Measurements from ENCODE around the gene CATSPERE.
"Not testable (repeated sequence)": the region's sequence is repeated elsewhere in the genome, so short reads cannot be mapped to it uniquely, and the experiment has no call there.

The CATSPERE gene

DNA sequence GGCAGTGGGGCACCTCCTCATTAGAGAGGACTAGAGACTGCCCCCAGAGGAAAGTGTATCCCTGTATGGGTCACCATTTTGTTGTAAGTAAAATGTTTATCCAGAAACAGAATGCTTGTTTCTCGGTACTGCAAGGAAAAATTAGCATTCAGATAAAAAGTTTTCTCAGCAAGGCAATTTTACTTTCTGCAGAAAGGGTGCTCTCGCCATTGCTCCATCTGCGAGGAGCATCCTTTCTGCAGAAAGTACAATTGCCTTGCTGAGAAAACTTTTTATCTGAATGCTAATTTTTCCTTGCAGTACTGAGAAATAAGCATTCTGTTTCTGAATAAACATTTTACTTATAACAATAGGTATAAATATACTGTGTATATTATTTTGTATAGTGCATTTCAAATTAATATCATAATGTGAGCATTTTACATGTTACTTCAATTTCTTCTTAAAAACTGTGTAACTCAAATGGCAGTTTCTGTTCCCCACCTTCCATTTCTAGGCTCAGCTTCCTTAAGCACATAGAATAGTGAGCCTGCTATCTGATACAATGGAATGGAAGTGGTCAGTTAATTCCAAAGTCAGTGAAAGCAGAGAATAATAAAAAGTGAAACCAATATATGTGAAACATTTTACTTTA lies 115.3 kb downstream of the CATSPERE start:
- ATAC-seq, result no peak
- TF ChIP-seq ZC3H10 (CRISPR knock-in tag; IDR thresholded peaks at IDR 0.05) (0 out of 2 replicates have a peak, but pooled peaks have one; percentile 44), CSDC2 (CRISPR knock-in tag; IDR thresholded peaks at IDR 0.05) (no peak)

DNA sequence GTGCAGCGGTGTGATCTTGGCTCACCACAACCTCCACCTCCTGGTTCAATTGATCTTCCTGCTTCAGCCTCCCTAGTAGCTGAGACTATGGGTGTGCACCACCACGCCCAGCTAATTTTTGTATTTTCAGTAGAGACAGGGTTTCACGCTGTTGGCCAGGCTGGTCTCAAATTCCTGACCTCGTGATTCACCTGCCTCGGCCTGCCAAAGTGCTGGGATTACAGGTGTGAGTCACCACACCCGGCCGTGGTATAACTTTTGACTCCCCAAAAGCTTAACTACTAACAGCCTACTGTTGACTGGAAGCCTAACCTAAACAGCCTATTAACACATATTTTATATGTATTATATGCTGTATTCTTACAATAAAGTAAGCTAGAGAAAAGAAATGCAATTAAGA lies 117.1 kb downstream of the CATSPERE start:
- ATAC-seq, result not testable (repeated sequence)

DNA sequence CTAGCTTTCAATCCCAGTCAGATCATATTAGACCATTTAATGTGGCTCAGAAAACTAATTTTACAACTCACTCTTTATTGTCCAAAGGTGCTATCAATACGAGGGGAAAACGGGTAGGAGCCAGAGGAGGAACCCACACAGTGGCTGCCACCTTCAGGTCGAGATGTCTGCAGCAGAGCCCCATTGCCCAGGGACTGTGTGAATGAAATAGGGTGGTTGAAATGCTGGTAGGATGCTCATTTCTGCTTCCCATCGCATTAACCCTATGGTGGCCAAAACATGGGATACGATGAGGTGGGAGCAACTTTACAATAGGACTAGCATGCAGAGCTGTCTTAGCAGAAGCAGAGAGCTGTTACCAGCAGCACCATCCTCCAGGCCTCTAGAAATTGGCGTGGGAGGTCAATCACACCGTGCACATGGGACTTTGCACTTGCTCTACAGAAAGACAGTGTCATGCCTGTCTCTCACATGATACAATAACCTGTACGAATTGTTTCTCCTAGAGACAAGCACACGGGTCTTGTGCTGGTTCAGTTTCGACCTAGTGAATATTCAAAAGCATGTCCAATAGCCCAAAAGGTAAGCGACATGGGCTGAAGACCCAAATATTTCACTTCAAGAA lies 122.4 kb downstream of the CATSPERE start:
- ATAC-seq, result no peak
- no peak for TF ChIP-seq CSDC2 (CRISPR knock-in tag; IDR thresholded peaks at IDR 0.05)
- no peak for TF ChIP-seq TOX (CRISPR knock-in tag; IDR thresholded peaks at IDR 0.05; ENCODE audit: borderline replicate concordance)
- TF ChIP-seq, protein P1, sequence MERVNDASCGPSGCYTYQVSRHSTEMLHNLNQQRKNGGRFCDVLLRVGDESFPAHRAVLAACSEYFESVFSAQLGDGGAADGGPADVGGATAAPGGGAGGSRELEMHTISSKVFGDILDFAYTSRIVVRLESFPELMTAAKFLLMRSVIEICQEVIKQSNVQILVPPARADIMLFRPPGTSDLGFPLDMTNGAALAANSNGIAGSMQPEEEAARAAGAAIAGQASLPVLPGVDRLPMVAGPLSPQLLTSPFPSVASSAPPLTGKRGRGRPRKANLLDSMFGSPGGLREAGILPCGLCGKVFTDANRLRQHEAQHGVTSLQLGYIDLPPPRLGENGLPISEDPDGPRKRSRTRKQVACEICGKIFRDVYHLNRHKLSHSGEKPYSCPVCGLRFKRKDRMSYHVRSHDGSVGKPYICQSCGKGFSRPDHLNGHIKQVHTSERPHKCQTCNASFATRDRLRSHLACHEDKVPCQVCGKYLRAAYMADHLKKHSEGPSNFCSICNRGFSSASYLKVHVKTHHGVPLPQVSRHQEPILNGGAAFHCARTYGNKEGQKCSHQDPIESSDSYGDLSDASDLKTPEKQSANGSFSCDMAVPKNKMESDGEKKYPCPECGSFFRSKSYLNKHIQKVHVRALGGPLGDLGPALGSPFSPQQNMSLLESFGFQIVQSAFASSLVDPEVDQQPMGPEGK (CRISPR knock-in tag; IDR thresholded peaks at IDR 0.05; ENCODE audit: borderline replicate concordance), result no peak
- no peak for TF ChIP-seq TCF4 (CRISPR knock-in tag; IDR thresholded peaks at IDR 0.05; ENCODE audit: borderline replicate concordance)
- no peak for TF ChIP-seq PPARA (CRISPR knock-in tag; IDR thresholded peaks at IDR 0.05; ENCODE audit: borderline replicate concordance)
- TF ChIP-seq, protein P2, sequence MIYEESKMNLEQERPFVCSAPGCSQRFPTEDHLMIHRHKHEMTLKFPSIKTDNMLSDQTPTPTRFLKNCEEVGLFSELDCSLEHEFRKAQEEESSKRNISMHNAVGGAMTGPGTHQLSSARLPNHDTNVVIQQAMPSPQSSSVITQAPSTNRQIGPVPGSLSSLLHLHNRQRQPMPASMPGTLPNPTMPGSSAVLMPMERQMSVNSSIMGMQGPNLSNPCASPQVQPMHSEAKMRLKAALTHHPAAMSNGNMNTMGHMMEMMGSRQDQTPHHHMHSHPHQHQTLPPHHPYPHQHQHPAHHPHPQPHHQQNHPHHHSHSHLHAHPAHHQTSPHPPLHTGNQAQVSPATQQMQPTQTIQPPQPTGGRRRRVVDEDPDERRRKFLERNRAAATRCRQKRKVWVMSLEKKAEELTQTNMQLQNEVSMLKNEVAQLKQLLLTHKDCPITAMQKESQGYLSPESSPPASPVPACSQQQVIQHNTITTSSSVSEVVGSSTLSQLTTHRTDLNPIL (CRISPR knock-in tag; IDR thresholded peaks at IDR 0.05; ENCODE audit: low read depth), result no peak
- TF ChIP-seq OSR1 (CRISPR knock-in tag; IDR thresholded peaks at IDR 0.05), result no peak
- TF ChIP-seq RARB (CRISPR knock-in tag; IDR thresholded peaks at IDR 0.05), result no peak
- TF ChIP-seq GLIS3 (CRISPR knock-in tag; IDR thresholded peaks at IDR 0.05), result no peak

DNA sequence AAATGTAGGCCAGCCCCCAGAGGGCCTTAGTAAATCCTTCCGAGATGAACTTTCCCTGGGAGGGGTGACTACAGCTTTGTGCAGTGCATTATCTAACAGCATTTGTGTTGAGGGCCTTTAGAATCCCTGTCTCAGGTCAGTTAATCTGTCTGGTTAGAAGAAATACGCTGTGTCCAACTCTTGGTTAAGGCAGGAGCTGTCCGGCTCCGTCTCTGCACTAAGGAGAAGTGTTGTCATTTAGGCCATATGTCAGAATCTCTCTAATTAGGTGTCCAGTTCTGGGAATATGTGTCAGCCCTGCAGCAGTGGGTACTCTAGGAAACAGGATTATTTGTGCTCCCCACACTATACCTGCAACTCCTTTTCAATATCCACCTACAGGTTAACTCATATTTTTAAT lies 124.8 kb downstream of the CATSPERE start:
- ATAC-seq, result no peak
- TF ChIP-seq, protein P3, sequence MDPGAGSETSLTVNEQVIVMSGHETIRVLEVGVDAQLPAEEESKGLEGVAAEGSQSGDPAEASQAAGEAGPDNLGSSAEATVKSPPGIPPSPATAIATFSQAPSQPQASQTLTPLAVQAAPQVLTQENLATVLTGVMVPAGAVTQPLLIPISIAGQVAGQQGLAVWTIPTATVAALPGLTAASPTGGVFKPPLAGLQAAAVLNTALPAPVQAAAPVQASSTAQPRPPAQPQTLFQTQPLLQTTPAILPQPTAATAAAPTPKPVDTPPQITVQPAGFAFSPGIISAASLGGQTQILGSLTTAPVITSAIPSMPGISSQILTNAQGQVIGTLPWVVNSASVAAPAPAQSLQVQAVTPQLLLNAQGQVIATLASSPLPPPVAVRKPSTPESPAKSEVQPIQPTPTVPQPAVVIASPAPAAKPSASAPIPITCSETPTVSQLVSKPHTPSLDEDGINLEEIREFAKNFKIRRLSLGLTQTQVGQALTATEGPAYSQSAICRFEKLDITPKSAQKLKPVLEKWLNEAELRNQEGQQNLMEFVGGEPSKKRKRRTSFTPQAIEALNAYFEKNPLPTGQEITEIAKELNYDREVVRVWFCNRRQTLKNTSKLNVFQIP (CRISPR knock-in tag; IDR thresholded peaks at IDR 0.05; ENCODE audit: borderline replicate concordance, low read depth), result no peak
- TF ChIP-seq ZNF565 (CRISPR knock-in tag; conservative IDR thresholded peaks at IDR 0.05; ENCODE audit: low read depth) (no peak), OSR1 (CRISPR knock-in tag; IDR thresholded peaks at IDR 0.05) (no peak), CSDC2 (CRISPR knock-in tag; IDR thresholded peaks at IDR 0.05) (no peak), ARNTL (CRISPR knock-in tag; IDR thresholded peaks at IDR 0.05; ENCODE audit: borderline replicate concordance, low read depth) (no peak), RARB (CRISPR knock-in tag; IDR thresholded peaks at IDR 0.05) (no peak), ZFP3 (CRISPR knock-in tag; IDR thresholded peaks at IDR 0.05) (no peak), TCF4 (CRISPR knock-in tag; IDR thresholded peaks at IDR 0.05; ENCODE audit: borderline replicate concordance) (no peak), ZC3H10 (CRISPR knock-in tag; IDR thresholded peaks at IDR 0.05) (no peak), GLIS3 (CRISPR knock-in tag; IDR thresholded peaks at IDR 0.05) (no peak), PPARA (CRISPR knock-in tag; IDR thresholded peaks at IDR 0.05; ENCODE audit: borderline replicate concordance) (no peak), ESRRG (CRISPR knock-in tag; IDR thresholded peaks at IDR 0.05) (no peak), SNAI2 (CRISPR knock-in tag; IDR thresholded peaks at IDR 0.05) (no peak), ZFP30 (CRISPR knock-in tag; IDR thresholded peaks at IDR 0.05) (no peak), ZNF8 (CRISPR knock-in tag; IDR thresholded peaks at IDR 0.05) (no peak)
- TF ChIP-seq, protein P2 (CRISPR knock-in tag; IDR thresholded peaks at IDR 0.05; ENCODE audit: low read depth), result no peak
- TF ChIP-seq, protein P1 (CRISPR knock-in tag; IDR thresholded peaks at IDR 0.05; ENCODE audit: borderline replicate concordance), result no peak
- TF ChIP-seq, protein P4, sequence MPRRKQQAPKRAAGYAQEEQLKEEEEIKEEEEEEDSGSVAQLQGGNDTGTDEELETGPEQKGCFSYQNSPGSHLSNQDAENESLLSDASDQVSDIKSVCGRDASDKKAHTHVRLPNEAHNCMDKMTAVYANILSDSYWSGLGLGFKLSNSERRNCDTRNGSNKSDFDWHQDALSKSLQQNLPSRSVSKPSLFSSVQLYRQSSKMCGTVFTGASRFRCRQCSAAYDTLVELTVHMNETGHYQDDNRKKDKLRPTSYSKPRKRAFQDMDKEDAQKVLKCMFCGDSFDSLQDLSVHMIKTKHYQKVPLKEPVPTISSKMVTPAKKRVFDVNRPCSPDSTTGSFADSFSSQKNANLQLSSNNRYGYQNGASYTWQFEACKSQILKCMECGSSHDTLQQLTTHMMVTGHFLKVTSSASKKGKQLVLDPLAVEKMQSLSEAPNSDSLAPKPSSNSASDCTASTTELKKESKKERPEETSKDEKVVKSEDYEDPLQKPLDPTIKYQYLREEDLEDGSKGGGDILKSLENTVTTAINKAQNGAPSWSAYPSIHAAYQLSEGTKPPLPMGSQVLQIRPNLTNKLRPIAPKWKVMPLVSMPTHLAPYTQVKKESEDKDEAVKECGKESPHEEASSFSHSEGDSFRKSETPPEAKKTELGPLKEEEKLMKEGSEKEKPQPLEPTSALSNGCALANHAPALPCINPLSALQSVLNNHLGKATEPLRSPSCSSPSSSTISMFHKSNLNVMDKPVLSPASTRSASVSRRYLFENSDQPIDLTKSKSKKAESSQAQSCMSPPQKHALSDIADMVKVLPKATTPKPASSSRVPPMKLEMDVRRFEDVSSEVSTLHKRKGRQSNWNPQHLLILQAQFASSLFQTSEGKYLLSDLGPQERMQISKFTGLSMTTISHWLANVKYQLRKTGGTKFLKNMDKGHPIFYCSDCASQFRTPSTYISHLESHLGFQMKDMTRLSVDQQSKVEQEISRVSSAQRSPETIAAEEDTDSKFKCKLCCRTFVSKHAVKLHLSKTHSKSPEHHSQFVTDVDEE (CRISPR knock-in tag; IDR thresholded peaks at IDR 0.05), result no peak

All from SK-N-SH treated with all-trans-retinoic acid at 6 μM for 48 hours (cell line).